GM19372 (cell line): ENCODE measurements around the gene TRIAP1.
"Not testable (repeated sequence)": the region's sequence is repeated elsewhere in the genome, so short reads cannot be mapped to it uniquely, and the experiment has no call there.

Experiments
- ATAC-seq: cut with Tn5 transposase; IDR thresholded peaks from one replicate; pipeline ENCODE4 v1.9.1; 2021; ENCODE audit warnings: mild to moderate bottlenecking, low read depth, moderate library complexity; ENCODE audit not compliant: unreplicated experiment

Gene TRIAP1

GRCh38 chr12:120445911-120446843 lies at the start of gene TRIAP1, which contains the start of gene GATC:
Gene TRIAP1 (minus strand): TSS chr12:120446384. CDS start chr12:120446372, 12 bp downstream.
Gene GATC (plus strand): TSS chr12:120446444. CDS start chr12:120446481, 37 bp downstream.
- peak; percentile 86 for ATAC-seq

GRCh38 chr12:120495186-120495730 lies 49.1 kb upstream of the TRIAP1 start:
- no peak for ATAC-seq

- ATAC-seq, result no peak
Measured at GRCh38 chr12:120490833-120491512, 44.8 kb upstream of the TRIAP1 start.

- no peak for ATAC-seq
Measured at GRCh38 chr12:120490325-120490724, 44.1 kb upstream of the TRIAP1 start.

- ATAC-seq, result no peak
Measured at GRCh38 chr12:120489018-120489417, 42.8 kb upstream of the TRIAP1 start.

GRCh38 chr12:120488057-120488640 lies 42.0 kb upstream of the TRIAP1 start:
- ATAC-seq, result no peak

- not testable (repeated sequence) for ATAC-seq
Measured at GRCh38 chr12:120487552-120487951, 41.4 kb upstream of the TRIAP1 start.

GRCh38 chr12:120485961-120486881 lies 40.0 kb upstream of the TRIAP1 start:
- ATAC-seq, result no peak

GRCh38 chr12:120483621-120484020 lies 37.4 kb upstream of the TRIAP1 start:
- ATAC-seq, result no peak

- no peak for ATAC-seq
Measured at GRCh38 chr12:120481022-120481767, 35.0 kb upstream of the TRIAP1 start.

GRCh38 chr12:120480211-120480610 lies 34.0 kb upstream of the TRIAP1 start:
- ATAC-seq, result no peak

- ATAC-seq, result no peak
Measured at GRCh38 chr12:120479458-120479857, 33.3 kb upstream of the TRIAP1 start.

- no peak for ATAC-seq
Measured at GRCh38 chr12:120475643-120476042, 29.5 kb upstream of the TRIAP1 start.

GRCh38 chr12:120474616-120474960 lies 28.4 kb upstream of the TRIAP1 start:
- no peak for ATAC-seq

GRCh38 chr12:120473807-120474615 lies 27.8 kb upstream of the TRIAP1 start:
- ATAC-seq, result no peak

GRCh38 chr12:120472521-120472920 lies 26.3 kb upstream of the TRIAP1 start:
- no peak for ATAC-seq

- no peak for ATAC-seq
Measured at GRCh38 chr12:120470150-120470784, 24.1 kb upstream of the TRIAP1 start.
